Dedifferentiated amniotic fluid mesenchymal stem cell (primary cell): ENCODE data around the gene HSP90B1.

ENCODE experiments used
- DNase-seq: peaks from one replicate; pipeline ENCODE4 v3.0.0-alpha.2; 2016; ENCODE audit errors: extremely low spot score

Gene HSP90B1

DNA sequence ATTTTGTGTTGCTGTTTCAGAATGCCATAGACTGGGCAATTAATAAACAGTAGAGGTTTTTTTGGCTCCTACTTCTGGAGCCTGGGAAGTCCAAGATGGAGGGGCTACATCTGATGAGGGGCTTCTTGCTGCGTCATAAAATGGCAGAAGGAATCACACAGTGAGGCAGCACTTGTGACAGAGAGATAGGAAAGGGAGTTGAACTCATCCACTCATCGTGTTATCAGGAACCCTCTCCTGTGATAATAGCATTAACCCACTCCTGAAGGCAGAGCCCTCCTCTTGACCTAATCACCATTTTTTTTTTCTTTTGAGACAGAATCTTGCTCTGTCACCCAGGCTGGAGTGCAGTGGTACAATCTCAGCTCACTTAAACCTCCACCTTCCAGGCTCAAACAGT, 45.2 kb downstream of the HSP90B1 start:
- DNase-seq, result no peak

DNA sequence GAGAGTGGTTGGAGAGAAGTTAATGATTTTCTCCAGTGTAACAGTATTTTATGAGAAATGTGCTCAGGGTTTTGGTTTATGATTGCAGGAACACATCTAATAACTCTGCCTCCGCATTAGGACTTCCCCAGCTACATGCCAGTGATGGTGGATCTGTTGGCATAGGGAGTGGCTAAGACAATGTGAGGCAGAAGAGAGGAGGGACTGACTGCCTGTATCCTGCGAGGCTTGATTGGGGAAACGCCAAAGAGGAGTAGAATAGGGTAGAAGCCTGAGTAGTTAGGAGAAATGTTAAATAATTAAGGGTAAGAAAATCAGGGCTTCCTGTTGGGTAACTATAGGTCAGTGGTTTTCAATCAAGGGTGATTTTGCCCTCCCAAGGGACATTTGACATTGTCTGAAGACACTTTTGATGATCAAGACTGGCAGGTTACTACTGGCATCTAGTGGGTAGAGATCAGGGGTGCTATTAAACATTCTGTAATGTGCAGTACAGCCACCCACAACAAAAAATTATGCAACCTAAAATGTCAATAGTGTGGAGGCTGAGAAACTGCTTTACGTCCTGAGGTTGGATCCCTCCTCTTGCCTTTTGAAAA, 48.3 kb downstream of the HSP90B1 start:
- no peak for DNase-seq

DNA sequence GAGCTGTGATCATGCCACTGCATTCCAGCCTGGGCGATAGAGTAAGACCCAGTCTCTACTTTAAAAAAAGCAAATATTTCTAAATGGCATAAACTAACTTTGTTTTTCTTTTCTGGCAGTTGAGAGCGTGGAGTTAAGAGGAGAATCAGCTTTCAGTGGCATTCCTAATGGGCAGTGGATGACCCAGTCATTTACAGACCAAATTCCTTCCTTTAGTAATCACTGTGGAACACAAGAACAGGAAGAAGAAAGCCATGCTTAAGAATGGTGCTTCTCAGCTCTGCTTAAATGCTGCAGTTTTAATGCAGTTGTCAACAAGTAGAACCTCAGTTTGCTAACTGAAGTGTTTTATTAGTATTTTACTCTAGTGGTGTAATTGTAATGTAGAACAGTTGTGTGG, 56.6 kb downstream of the HSP90B1 start:
- peak; percentile 82 for DNase-seq

DNA sequence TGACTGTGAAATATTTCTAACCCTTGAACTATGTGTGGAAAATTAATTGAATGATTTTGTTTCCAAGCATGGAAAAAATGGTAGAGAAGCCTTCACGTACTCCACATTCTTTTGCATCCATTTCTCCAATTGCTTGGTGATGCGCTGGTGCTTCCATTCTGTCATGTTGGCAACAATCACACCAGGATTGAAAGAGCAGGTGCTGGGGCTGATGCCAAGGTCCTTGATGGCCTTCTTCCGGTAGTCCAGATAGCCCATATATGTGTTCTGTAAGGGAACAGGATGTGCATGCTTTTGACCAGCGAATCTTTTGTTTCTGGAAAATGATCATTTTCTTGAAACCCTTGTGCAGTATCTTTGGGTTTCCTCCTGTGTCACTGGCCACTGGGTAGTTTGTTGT, 64.0 kb downstream of the HSP90B1 start:
- DNase-seq, result no peak

DNA sequence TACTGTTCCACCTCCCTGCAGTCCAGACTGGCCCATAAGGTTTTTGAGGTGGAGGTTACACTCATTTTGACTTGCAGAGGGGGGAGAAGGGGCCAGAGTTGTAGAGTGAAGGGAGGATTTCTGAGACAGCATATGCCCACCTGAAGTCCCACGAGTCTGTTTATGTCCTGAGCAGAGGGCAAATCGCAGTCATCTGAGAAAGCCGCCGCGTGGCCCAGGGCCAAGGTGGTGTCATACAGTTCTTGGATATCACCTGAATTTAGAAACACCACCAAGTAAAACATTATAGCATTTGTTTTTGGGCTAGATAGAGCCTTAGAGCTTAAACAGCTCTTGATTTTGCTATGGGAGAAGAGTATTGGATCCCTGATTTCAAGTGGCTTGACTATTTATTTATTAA, 66.4 kb downstream of the HSP90B1 start:
- no peak for DNase-seq

DNA sequence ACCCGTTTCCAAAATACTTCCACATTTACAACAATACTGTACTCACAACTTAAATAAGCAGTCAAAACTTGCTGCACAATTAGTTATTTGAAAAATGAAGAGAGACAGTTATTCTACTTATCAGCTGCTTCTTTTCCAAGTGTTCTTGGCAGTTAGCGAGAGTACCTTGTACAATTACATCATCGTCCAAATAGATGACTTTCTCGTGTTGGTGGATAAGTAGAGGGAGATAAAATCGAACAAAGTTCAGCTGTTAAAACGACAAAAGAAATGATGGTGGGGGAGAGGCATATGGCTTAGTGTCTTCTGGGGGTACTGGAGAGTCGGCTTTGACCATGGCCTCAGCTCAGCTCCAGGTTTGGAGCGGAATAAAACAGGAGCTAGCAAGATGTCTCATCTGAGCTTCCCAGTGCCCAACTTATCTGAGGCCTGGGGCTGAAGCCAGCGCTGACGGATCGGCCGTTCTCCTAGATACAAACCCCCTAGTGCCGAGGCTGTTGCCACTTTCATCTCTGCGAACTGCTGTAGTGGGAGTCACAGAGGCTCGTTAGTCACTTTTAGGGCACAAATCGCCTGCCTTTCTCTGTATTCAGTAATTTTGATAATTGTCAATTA, 67.2 kb downstream of the HSP90B1 start:
- DNase-seq, result no peak
